ENCODE results near the gene BBOF1.

- TF ChIP-seq CTCF (IDR thresholded peaks at IDR 0.05) (no peak), POLR2A (IDR thresholded peaks at IDR 0.05) (no peak)
Observed at GRCh38 chr14:74029136-74029535, 10.0 kb downstream of the BBOF1 start.

All from thyroid gland (tissue), 4 donors.